ENCODE measurements around the gene SELENOT. TPM values are rescaled to one million over a fixed set of nuclear protein-coding genes. Genes with fewer than 3 reads are reported as not detected.

SELENOT gene
- total RNA-seq, 2 experiments from 2014 or later, result 99.8 to 104 TPM

GRCh38 chr3:150631515-150632221 is 28.5 kb downstream of the SELENOT start:
- DNase-seq, result no peak
- POLR2A ChIA-PET, result interaction anchor here (1.5 kb wide), 1 partner anchor 29 kb away, joined by 9 read pairs; the partner anchor contains the start of gene SELENOT
- Mint-ChIP-seq H3K4me3 (no peak overlapping the region), H3K27ac (no peak overlapping the region), H3K27me3 (ENCODE audit: low read depth) (no peaks in the 10 kb centered on the region), H3K9me3 (ENCODE audit: insufficient read depth) (no peaks in the 10 kb centered on the region), H3K4me1 (ENCODE audit: low read depth) (peaks cover 26% of the 10 kb centered on the region), H3K36me3 (ENCODE audit: low read depth) (peaks cover 39% of the 10 kb centered on the region)
- CTCF ChIA-PET, result no interaction called here
- no peak for ATAC-seq

GRCh38 chr3:150635076-150635475 is 32.0 kb downstream of the SELENOT start:
- ChIA-PET CTCF (interaction anchor here (0.9 to 1.9 kb wide), 8 partner anchors 10 to 153 kb away, joined by 3 to 7 read pairs (median 4); partner anchors contain the start of genes ERICH6 and SELENOT), POLR2A (interaction anchor here (0.7 to 1.3 kb wide), 3 partner anchors 32 to 128 kb away, joined by 3 to 8 read pairs (median 5); partner anchors contain the start of genes ERICH6, SELENOT and SIAH2)
- Mint-ChIP-seq H3K36me3 (ENCODE audit: low read depth) (peaks cover 23% of the 10 kb centered on the region), H3K4me1 (ENCODE audit: low read depth) (peaks cover 34% of the 10 kb centered on the region), H3K27ac (peak overlapping the region; percentile 63), H3K27me3 (ENCODE audit: low read depth) (no peaks in the 10 kb centered on the region), H3K4me3 (peak overlapping the region; percentile 32), H3K9me3 (ENCODE audit: insufficient read depth) (no peaks in the 10 kb centered on the region)
- DNase-seq, result no peak
- peak; percentile 29 for ATAC-seq

GRCh38 chr3:150635526-150635925 is 32.4 kb downstream of the SELENOT start:
- peak; percentile 91 for ATAC-seq
- no peaks in the 10 kb centered on the region for H3K9me3 Mint-ChIP-seq (ENCODE audit: insufficient read depth)
- H3K27me3 Mint-ChIP-seq (ENCODE audit: low read depth), result no peaks in the 10 kb centered on the region
- peak overlapping the region; percentile 63 for H3K27ac Mint-ChIP-seq
- no peak for DNase-seq
- ChIA-PET POLR2A (interaction anchor here (0.7 to 1.3 kb wide), 4 partner anchors 32 to 128 kb away, joined by 3 to 8 read pairs (median 5); partner anchors contain the start of genes EIF2A, ERICH6, SELENOT and SERP1), CTCF (interaction anchor here (0.9 to 1.9 kb wide), 8 partner anchors 10 to 152 kb away, joined by 3 to 7 read pairs (median 4); partner anchors contain the start of genes ERICH6 and SELENOT)
- peaks cover 20% of the 10 kb centered on the region for H3K36me3 Mint-ChIP-seq (ENCODE audit: low read depth)
- peak overlapping the region; percentile 32 for H3K4me3 Mint-ChIP-seq
- peaks cover 34% of the 10 kb centered on the region for H3K4me1 Mint-ChIP-seq (ENCODE audit: low read depth)

GRCh38 chr3:150636258-150636657 is 33.1 kb downstream of the SELENOT start:
- DNase-seq (no peak), ATAC-seq (peak; percentile 17)
- H3K27ac Mint-ChIP-seq, result peak overlapping the region; percentile 63
- ChIA-PET CTCF (interaction anchor here (1.5 to 1.9 kb wide), 2 partner anchors 24 to 44 kb away, joined by 4 to 7 read pairs; no protein-coding TSS in a partner anchor), POLR2A (interaction anchor here (1.0 to 1.2 kb wide), 2 partner anchors 68 to 90 kb away, joined by 5 read pairs; partner anchors contain the start of genes EIF2A, ERICH6 and SERP1)
- no peaks in the 10 kb centered on the region for H3K9me3 Mint-ChIP-seq (ENCODE audit: insufficient read depth)
- H3K27me3 Mint-ChIP-seq (ENCODE audit: low read depth), result peaks cover under 1% of the 10 kb centered on the region
- no peak overlapping the region for H3K4me3 Mint-ChIP-seq
- H3K4me1 Mint-ChIP-seq (ENCODE audit: low read depth), result peaks cover 34% of the 10 kb centered on the region
- H3K36me3 Mint-ChIP-seq (ENCODE audit: low read depth), result peaks cover 18% of the 10 kb centered on the region

GRCh38 chr3:150639262-150639661 is 36.1 kb downstream of the SELENOT start:
- Mint-ChIP-seq H3K4me1 (ENCODE audit: low read depth) (peaks cover 35% of the 10 kb centered on the region), H3K9me3 (ENCODE audit: insufficient read depth) (no peaks in the 10 kb centered on the region), H3K27ac (no peak overlapping the region), H3K36me3 (ENCODE audit: low read depth) (peaks cover 3% of the 10 kb centered on the region), H3K27me3 (ENCODE audit: low read depth) (peaks cover 11% of the 10 kb centered on the region), H3K4me3 (no peak overlapping the region)
- ChIA-PET POLR2A (no interaction called here), CTCF (interaction anchor here (1.0 to 1.4 kb wide), 2 partner anchors 34 to 125 kb away, joined by 3 read pairs; no protein-coding TSS in a partner anchor)
- DNase-seq (no peak), ATAC-seq (no peak)

GRCh38 chr3:150640256-150640655 is 37.1 kb downstream of the SELENOT start:
- ATAC-seq (no peak), DNase-seq (no peak)
- Mint-ChIP-seq H3K4me3 (no peak overlapping the region), H3K27me3 (ENCODE audit: low read depth) (peaks cover 13% of the 10 kb centered on the region), H3K36me3 (ENCODE audit: low read depth) (peaks cover 2% of the 10 kb centered on the region), H3K4me1 (ENCODE audit: low read depth) (peaks cover 25% of the 10 kb centered on the region), H3K9me3 (ENCODE audit: insufficient read depth) (no peaks in the 10 kb centered on the region), H3K27ac (no peak overlapping the region)
- POLR2A ChIA-PET, result no interaction called here
- CTCF ChIA-PET, result no interaction called here

GRCh38 chr3:150653110-150653561 is 50.0 kb downstream of the SELENOT start:
- Mint-ChIP-seq H3K36me3 (ENCODE audit: low read depth) (no peaks in the 10 kb centered on the region), H3K4me1 (ENCODE audit: low read depth) (no peaks in the 10 kb centered on the region), H3K27me3 (ENCODE audit: low read depth) (peaks cover 29% of the 10 kb centered on the region), H3K4me3 (no peak overlapping the region), H3K9me3 (ENCODE audit: insufficient read depth) (no peaks in the 10 kb centered on the region), H3K27ac (no peak overlapping the region)
- ChIA-PET POLR2A (no interaction called here), CTCF (no interaction called here)
- no peak for DNase-seq
- no peak for ATAC-seq

- Mint-ChIP-seq H3K27me3 (ENCODE audit: low read depth) (peaks cover 22% of the 10 kb centered on the region), H3K4me3 (no peak overlapping the region), H3K4me1 (ENCODE audit: low read depth) (no peaks in the 10 kb centered on the region), H3K27ac (no peak overlapping the region), H3K9me3 (ENCODE audit: insufficient read depth) (no peaks in the 10 kb centered on the region), H3K36me3 (ENCODE audit: low read depth) (no peaks in the 10 kb centered on the region)
- ChIA-PET CTCF (no interaction called here), POLR2A (no interaction called here)
- no peak for DNase-seq
- ATAC-seq, result no peak
Observed at GRCh38 chr3:150656316-150656715, 53.2 kb downstream of the SELENOT start.

- ATAC-seq, result no peak
- no peak for DNase-seq
- ChIA-PET POLR2A (no interaction called here), CTCF (no interaction called here)
- H3K36me3 Mint-ChIP-seq (ENCODE audit: low read depth), result no peaks in the 10 kb centered on the region
- H3K27ac Mint-ChIP-seq, result no peak overlapping the region
- peaks cover 6% of the 10 kb centered on the region for H3K27me3 Mint-ChIP-seq (ENCODE audit: low read depth)
- peaks cover 37% of the 10 kb centered on the region for H3K4me1 Mint-ChIP-seq (ENCODE audit: low read depth)
- no peak overlapping the region for H3K4me3 Mint-ChIP-seq
- H3K9me3 Mint-ChIP-seq (ENCODE audit: insufficient read depth), result no peaks in the 10 kb centered on the region
Observed at GRCh38 chr3:150662410-150663200, 59.5 kb downstream of the SELENOT start.

GRCh38 chr3:150663461-150663860 is 60.3 kb downstream of the SELENOT start:
- no peaks in the 10 kb centered on the region for H3K36me3 Mint-ChIP-seq (ENCODE audit: low read depth)
- peaks cover 37% of the 10 kb centered on the region for H3K4me1 Mint-ChIP-seq (ENCODE audit: low read depth)
- no peak overlapping the region for H3K27ac Mint-ChIP-seq
- ATAC-seq (no peak), DNase-seq (no peak)
- peaks cover 13% of the 10 kb centered on the region for H3K27me3 Mint-ChIP-seq (ENCODE audit: low read depth)
- ChIA-PET CTCF (no interaction called here), POLR2A (no interaction called here)
- no peak overlapping the region for H3K4me3 Mint-ChIP-seq
- H3K9me3 Mint-ChIP-seq (ENCODE audit: insufficient read depth), result no peaks in the 10 kb centered on the region

- peak overlapping the region; percentile 6 for H3K4me3 Mint-ChIP-seq
- CTCF ChIA-PET, result interaction anchor here (1.3 kb wide), 1 partner anchor 38 kb away, joined by 3 read pairs; the partner anchor contains the start of gene ERICH6
Observed at GRCh38 chr3:150666167-150666566, 63.0 kb downstream of the SELENOT start.

More at GRCh38 chr3:150666167-150666566, 63.0 kb downstream of the SELENOT start:
- Mint-ChIP-seq H3K9me3 (ENCODE audit: insufficient read depth) (no peaks in the 10 kb centered on the region), H3K27ac (peak overlapping the region; percentile 53), H3K27me3 (ENCODE audit: low read depth) (peaks cover 22% of the 10 kb centered on the region), H3K36me3 (ENCODE audit: low read depth) (no peaks in the 10 kb centered on the region), H3K4me1 (ENCODE audit: low read depth) (peaks cover 37% of the 10 kb centered on the region)
- peak; percentile 66 for DNase-seq
- ATAC-seq, result peak; percentile 90
- POLR2A ChIA-PET, result interaction anchor here (1.0 to 1.5 kb wide), 2 partner anchors 14 to 37 kb away, joined by 3 to 6 read pairs; partner anchors contain the start of gene ERICH6
